NB4 (cell line): Measurements from ENCODE around the gene CXXC1.

Experiments used
- CTCF ChIP-seq: IDR thresholded peaks from one replicate; pipeline ENCODE4 v1.5.1; 2012; ENCODE audit warnings: low read depth, low read length
- MAX ChIP-seq: IDR thresholded peaks from 2 replicates; pipeline ENCODE4 v1.6.1; 2011; ENCODE audit warnings: low read depth, low read length
- MYC ChIP-seq: IDR thresholded peaks from 2 replicates; pipeline ENCODE4 v1.6.1; 2011; ENCODE audit warnings: low read depth, low read length
- POLR2A ChIP-seq: IDR thresholded peaks from 2 replicates; pipeline ENCODE4 v1.6.1; 2011; ENCODE audit warnings: mild to moderate bottlenecking; ENCODE audit not compliant: insufficient read length; ENCODE audit errors: extremely low read depth

- TF ChIP-seq CTCF: no peak
- no peak for TF ChIP-seq POLR2A
- peak; percentile 92 for TF ChIP-seq MYC
- TF ChIP-seq MAX: peak; percentile 88
Observed at GRCh38 chr18:50307738-50308470, 20.4 kb upstream of the CXXC1 start.
